Stimulated activated CD8-positive, alpha-beta memory T cell treated with anti-CD3 and anti-CD28 coated beads, Interleukin-7, amount 100 ng/mL, for 1 hour (primary cell): ENCODE measurements around the gene IGHMBP2.

Experiments used
- DNase-seq, 2 donors: peaks; one replicate each; pipeline ENCODE4 v3.0.0-alpha.2; 2020; ENCODE audit warnings: low read depth in 2 of 2

The IGHMBP2 gene

GRCh38 chr11:68890490-68891231 lies 13.0 kb upstream of the IGHMBP2 start:
- DNase-seq: no peak

GRCh38 chr11:68891351-68891948 lies 12.2 kb upstream of the IGHMBP2 start:
- DNase-seq: no peak

- DNase-seq: no peak
Observed at GRCh38 chr11:68892576-68892975, 11.1 kb upstream of the IGHMBP2 start.

- DNase-seq: no peak
Observed at GRCh38 chr11:68893282-68893681, 10.4 kb upstream of the IGHMBP2 start.

GRCh38 chr11:68896171-68896959 lies 7.3 kb upstream of the IGHMBP2 start:
- DNase-seq: no peak

GRCh38 chr11:68897441-68897840 lies 6.2 kb upstream of the IGHMBP2 start:
- no peak for DNase-seq

GRCh38 chr11:68900835-68901381 lies 2.8 kb upstream of the IGHMBP2 start:
- DNase-seq: no peak

- no peak for DNase-seq
Observed at GRCh38 chr11:68904248-68904847, 657 bp downstream of the IGHMBP2 start.

GRCh38 chr11:68905421-68906360 lies 2.0 kb downstream of the IGHMBP2 start:
- DNase-seq: no peak

GRCh38 chr11:68908273-68908672 lies 4.6 kb downstream of the IGHMBP2 start:
- DNase-seq: no peak

GRCh38 chr11:68910965-68911364 lies 7.3 kb downstream of the IGHMBP2 start:
- DNase-seq: no peak

- no peak for DNase-seq
Observed at GRCh38 chr11:68911731-68912130, 8.0 kb downstream of the IGHMBP2 start.

- no peak for DNase-seq
Observed at GRCh38 chr11:68912254-68912653, 8.6 kb downstream of the IGHMBP2 start.

GRCh38 chr11:68913188-68913587 lies 9.5 kb downstream of the IGHMBP2 start:
- DNase-seq: no peak

GRCh38 chr11:68914761-68915160 lies 11.1 kb downstream of the IGHMBP2 start:
- DNase-seq: no peak

- DNase-seq: no peak
Observed at GRCh38 chr11:68916439-68916838, 12.7 kb downstream of the IGHMBP2 start.

- no peak for DNase-seq
Observed at GRCh38 chr11:68923614-68924013, 19.9 kb downstream of the IGHMBP2 start.

- DNase-seq: no peak
Observed at GRCh38 chr11:68924073-68924925, 20.6 kb downstream of the IGHMBP2 start.

- DNase-seq: no peak
Observed at GRCh38 chr11:68925611-68926010, 21.9 kb downstream of the IGHMBP2 start.
